Activated CD4-positive, alpha-beta memory T cell treated with anti-CD3 and anti-CD28 coated beads, Interleukin-2, amount 10 ng/mL, durations not matched to agents 7 days and 5 days (primary cell): ENCODE measurements around the gene PIK3CA. TPM values are rescaled to one million over a fixed set of nuclear protein-coding genes. Genes with fewer than 3 reads are reported as not detected.
"Not testable (repeated sequence)": the region's sequence is repeated elsewhere in the genome, so short reads cannot be mapped to it uniquely, and the experiment has no call there.

ENCODE experiments used
- CTCF ChIA-PET: fragments of 350-600 bp; sonication (Branson Sonifier 250); formaldehyde crosslinking; loops from one replicate; lab custom pipeline; 2021; ENCODE audit warnings: antibody characterized with exemption, inconsistent platforms; lab: Charles Lee
- POLR2A ChIA-PET: fragments of 350-600 bp; sonication (Branson Sonifier 250); formaldehyde crosslinking; loops from one replicate; lab custom pipeline; 2021; ENCODE audit warnings: antibody characterized with exemption; lab: Charles Lee
- DNase-seq: peaks from one replicate; pipeline ENCODE4 v3.0.0-alpha.2; 2020
- H3K27ac Mint-ChIP-seq: one replicate; pipeline ENCODE4 v1.8.0; 2021; ENCODE audit warnings: mild to moderate bottlenecking, mixed read lengths
- H3K27me3 Mint-ChIP-seq: one replicate; pipeline ENCODE4 v1.8.0; 2021; ENCODE audit warnings: mixed read lengths
- H3K36me3 Mint-ChIP-seq: one replicate; pipeline ENCODE4 v1.8.0; 2021; ENCODE audit warnings: low read depth, mixed read lengths
- H3K4me1 Mint-ChIP-seq: one replicate; pipeline ENCODE4 v1.8.0; 2021; ENCODE audit warnings: mixed read lengths
- H3K4me3 Mint-ChIP-seq: one replicate; pipeline ENCODE4 v1.8.0; 2021; ENCODE audit warnings: mild to moderate bottlenecking, mixed read lengths
- H3K9me3 Mint-ChIP-seq: one replicate; pipeline ENCODE4 v1.8.0; 2021; ENCODE audit warnings: mixed read lengths
- total RNA-seq, 2 experiments: library from RNA; stranded (reverse); gene quantifications; one replicate each; pipeline ENCODE4 v1.2.3, GENCODE V29; 2021

The PIK3CA gene
- total RNA-seq, 2 experiments from 2014 or later: 25.9 to 26.2 TPM

DNA sequence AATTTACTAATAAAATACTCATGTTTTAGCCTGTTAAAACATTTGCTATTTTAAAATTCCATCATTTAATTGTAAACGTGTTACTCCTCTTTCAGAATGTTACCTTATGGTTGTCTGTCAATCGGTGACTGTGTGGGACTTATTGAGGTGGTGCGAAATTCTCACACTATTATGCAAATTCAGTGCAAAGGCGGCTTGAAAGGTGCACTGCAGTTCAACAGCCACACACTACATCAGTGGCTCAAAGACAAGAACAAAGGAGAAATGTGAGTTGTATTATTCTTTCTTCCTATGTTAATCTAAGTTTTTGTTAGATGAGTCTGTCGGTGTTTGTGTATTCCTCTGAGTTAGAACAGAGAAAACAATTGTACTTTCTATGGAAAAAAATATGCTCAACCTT lies 81.0 kb downstream of the PIK3CA start:
- Mint-ChIP-seq H3K4me1 (no peaks in the 10 kb centered on the region), H3K27me3 (no peaks in the 10 kb centered on the region), H3K9me3 (no peaks in the 10 kb centered on the region), H3K27ac (no peak overlapping the region), H3K36me3 (peaks cover 48% of the 10 kb centered on the region), H3K4me3 (no peak overlapping the region)
- no peak for DNase-seq
- POLR2A ChIA-PET: no interaction called here
- CTCF ChIA-PET: no interaction called here

DNA sequence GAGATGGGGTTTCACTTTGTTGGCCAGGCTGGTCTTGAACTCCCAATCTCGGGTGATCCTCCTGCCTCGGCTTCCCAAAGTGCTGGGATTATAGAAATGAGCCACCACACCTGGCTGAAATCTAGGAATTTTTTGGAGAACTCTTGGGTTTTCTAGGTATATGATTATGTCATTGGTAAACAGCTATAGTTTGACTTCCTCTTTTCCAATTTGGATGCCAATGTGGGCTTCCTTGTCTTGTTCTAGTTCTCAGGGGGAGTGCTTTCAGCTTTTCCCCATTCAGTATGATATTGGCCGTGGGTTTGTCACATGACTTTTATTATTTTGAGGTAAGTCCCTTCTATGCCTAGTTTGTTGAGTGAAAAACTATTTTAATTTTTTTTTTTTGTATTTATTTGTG lies 84.9 kb downstream of the PIK3CA start:
- Mint-ChIP-seq H3K9me3 (no peaks in the 10 kb centered on the region), H3K4me3 (no peak overlapping the region), H3K27me3 (no peaks in the 10 kb centered on the region), H3K36me3 (peaks cover 35% of the 10 kb centered on the region), H3K27ac (no peak overlapping the region), H3K4me1 (peaks cover 4% of the 10 kb centered on the region)
- ChIA-PET POLR2A (interaction anchor here (0.7 kb wide), 1 partner anchor 8 kb away, joined by 3 read pairs; no protein-coding TSS in a partner anchor), CTCF (no interaction called here)
- no peak for DNase-seq

DNA sequence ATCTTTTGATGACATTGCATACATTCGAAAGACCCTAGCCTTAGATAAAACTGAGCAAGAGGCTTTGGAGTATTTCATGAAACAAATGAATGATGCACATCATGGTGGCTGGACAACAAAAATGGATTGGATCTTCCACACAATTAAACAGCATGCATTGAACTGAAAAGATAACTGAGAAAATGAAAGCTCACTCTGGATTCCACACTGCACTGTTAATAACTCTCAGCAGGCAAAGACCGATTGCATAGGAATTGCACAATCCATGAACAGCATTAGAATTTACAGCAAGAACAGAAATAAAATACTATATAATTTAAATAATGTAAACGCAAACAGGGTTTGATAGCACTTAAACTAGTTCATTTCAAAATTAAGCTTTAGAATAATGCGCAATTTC lies 86.0 kb downstream of the PIK3CA start:
- Mint-ChIP-seq H3K27ac (no peak overlapping the region), H3K36me3 (peaks cover 32% of the 10 kb centered on the region), H3K27me3 (no peaks in the 10 kb centered on the region), H3K4me1 (peaks cover 4% of the 10 kb centered on the region), H3K9me3 (no peaks in the 10 kb centered on the region), H3K4me3 (no peak overlapping the region)
- POLR2A ChIA-PET: no interaction called here
- no peak for DNase-seq
- CTCF ChIA-PET: interaction anchor here (1.1 kb wide), 1 partner anchor 88 kb away, joined by 3 read pairs; no protein-coding TSS in a partner anchor

GRCh38 chr3:179236669-179237301 lies 88.6 kb downstream of the PIK3CA start:
- no peaks in the 10 kb centered on the region for H3K9me3 Mint-ChIP-seq
- no peak for DNase-seq
- ChIA-PET POLR2A (no interaction called here), CTCF (no interaction called here)
- no peak overlapping the region for H3K27ac Mint-ChIP-seq
- peaks cover 15% of the 10 kb centered on the region for H3K36me3 Mint-ChIP-seq
- H3K4me3 Mint-ChIP-seq: no peak overlapping the region
- no peaks in the 10 kb centered on the region for H3K27me3 Mint-ChIP-seq
- peaks cover 4% of the 10 kb centered on the region for H3K4me1 Mint-ChIP-seq

DNA sequence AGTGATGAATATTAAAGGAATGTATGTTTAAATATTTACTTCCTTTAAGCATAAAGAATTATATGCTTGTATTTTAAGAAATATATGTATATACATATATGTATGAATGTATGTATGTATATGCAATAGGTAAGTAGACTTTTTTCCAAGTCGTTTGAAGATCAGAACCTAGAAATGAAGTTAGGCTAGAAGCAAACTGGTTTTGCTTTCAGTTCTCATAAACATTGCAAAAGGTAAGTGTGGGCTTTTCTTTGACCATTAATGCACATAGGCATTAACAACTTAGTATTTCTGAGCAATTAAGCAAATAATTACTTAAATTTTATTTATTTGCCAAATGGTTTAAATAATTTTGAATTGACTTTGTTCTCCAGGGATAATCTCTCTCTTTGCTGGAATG lies 92.1 kb downstream of the PIK3CA start:
- H3K9me3 Mint-ChIP-seq, H3K27ac Mint-ChIP-seq, H3K4me1 Mint-ChIP-seq, H3K4me3 Mint-ChIP-seq, H3K36me3 Mint-ChIP-seq, DNase-seq, POLR2A ChIA-PET, H3K27me3 Mint-ChIP-seq, CTCF ChIA-PET: not testable (repeated sequence)

DNA sequence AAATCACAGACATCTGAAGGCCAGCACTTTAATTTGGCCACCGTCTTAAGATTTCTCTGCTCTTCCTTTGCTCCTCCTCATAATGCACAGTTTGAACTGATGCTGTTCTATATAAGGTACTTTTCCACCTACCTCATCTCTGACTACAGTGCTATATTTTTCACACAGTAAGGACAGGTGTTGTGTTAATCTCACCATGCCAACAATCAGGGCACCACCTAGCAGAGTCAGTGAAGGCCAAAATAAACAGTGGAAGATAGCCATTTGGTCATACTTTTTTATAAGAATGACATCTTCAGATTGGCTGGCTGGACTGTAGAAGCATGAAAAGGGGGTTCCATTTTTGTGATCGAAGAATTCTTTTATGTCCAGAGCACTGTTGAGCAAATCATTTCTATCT lies 94.7 kb downstream of the PIK3CA start:
- POLR2A ChIA-PET, H3K4me3 Mint-ChIP-seq, H3K9me3 Mint-ChIP-seq, H3K27ac Mint-ChIP-seq, H3K27me3 Mint-ChIP-seq, DNase-seq, H3K36me3 Mint-ChIP-seq, CTCF ChIA-PET, H3K4me1 Mint-ChIP-seq: not testable (repeated sequence)

DNA sequence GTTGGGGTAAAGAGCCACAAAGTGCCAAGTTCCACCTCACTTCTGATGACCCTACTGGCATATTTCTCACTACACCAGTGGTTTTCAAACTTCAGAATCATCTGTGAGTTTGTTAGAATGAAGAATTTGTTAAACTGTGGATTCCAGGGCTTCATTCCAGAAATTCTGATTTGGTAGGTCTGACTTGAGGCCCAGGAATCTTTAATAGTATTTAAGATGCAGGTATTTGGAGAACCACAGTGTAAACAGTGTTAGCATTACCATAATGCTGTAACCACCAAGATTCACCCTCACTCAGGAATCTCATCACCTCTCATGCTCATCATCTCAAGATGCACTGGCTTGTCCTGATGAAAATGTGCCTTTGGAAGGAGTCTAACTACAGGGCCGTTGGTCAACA lies 96.7 kb downstream of the PIK3CA start:
- no peak overlapping the region for H3K4me3 Mint-ChIP-seq
- DNase-seq: no peak
- ChIA-PET POLR2A (no interaction called here), CTCF (no interaction called here)
- H3K36me3 Mint-ChIP-seq: no peaks in the 10 kb centered on the region
- no peaks in the 10 kb centered on the region for H3K4me1 Mint-ChIP-seq
- H3K9me3 Mint-ChIP-seq: no peaks in the 10 kb centered on the region
- H3K27ac Mint-ChIP-seq: no peak overlapping the region
- no peaks in the 10 kb centered on the region for H3K27me3 Mint-ChIP-seq

- H3K27me3 Mint-ChIP-seq: no peaks in the 10 kb centered on the region
- no peaks in the 10 kb centered on the region for H3K36me3 Mint-ChIP-seq
- no peaks in the 10 kb centered on the region for H3K9me3 Mint-ChIP-seq
- POLR2A ChIA-PET: no interaction called here
- CTCF ChIA-PET: no interaction called here
- no peaks in the 10 kb centered on the region for H3K4me1 Mint-ChIP-seq
- H3K27ac Mint-ChIP-seq: no peak overlapping the region
- H3K4me3 Mint-ChIP-seq: no peak overlapping the region
- DNase-seq: no peak
Measured at GRCh38 chr3:179247289-179248015, 99.3 kb downstream of the PIK3CA start.

DNA sequence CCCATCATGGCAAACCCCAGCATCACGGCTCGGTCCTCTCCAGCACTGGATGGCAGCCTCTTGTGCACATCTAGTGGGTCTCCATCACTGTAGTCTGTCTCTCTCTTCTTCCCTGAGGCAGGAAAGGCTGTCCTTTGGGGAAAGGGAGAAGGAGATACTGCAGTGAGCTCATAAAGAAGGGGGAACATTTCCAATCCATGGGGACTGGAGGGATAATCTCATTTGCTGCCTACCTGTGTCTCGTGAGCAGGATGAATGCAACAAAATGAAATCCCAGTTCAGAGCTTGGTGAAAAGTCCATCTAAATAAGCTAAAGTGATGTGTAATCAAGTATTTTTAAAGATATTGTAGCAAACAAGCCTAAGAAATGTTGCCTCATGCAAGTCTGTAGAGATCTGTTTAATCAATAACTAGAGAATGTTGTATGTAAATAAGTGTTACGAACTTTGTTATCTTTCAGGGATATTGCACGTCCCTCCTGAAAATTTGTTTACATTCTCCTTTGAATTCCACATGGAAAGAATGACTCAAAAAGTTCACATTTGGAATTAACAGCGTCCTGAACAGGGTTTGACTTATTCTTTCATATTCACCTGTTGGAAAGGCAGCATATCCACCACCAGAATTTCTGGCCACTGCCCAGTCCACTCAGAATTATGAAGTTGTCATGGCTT lies 102.8 kb downstream of the PIK3CA start, which contains the start of gene KCNMB3:
TSS of gene KCNMB3 (minus strand) at position 312 of the 674 bp plus-strand sequence. CDS start at position 188, 124 bp downstream.
- H3K9me3 Mint-ChIP-seq: no peaks in the 10 kb centered on the region
- POLR2A ChIA-PET: no interaction called here
- DNase-seq: no peak
- H3K4me1 Mint-ChIP-seq: no peaks in the 10 kb centered on the region
- H3K27ac Mint-ChIP-seq: no peak within 1 kb of the TSS
- CTCF ChIA-PET: no interaction called here
- H3K36me3 Mint-ChIP-seq: no peaks in the 10 kb centered on the region
- no peaks in the 10 kb centered on the region for H3K27me3 Mint-ChIP-seq
- no peak within 1 kb of the TSS for H3K4me3 Mint-ChIP-seq

- Mint-ChIP-seq H3K27me3 (peaks cover 7% of the 10 kb centered on the region), H3K27ac (no peak overlapping the region)
- POLR2A ChIA-PET: no interaction called here
Measured at GRCh38 chr3:179256813-179257212, 108.7 kb downstream of the PIK3CA start.

GRCh38 chr3:179257742-179258141 lies 109.6 kb downstream of the PIK3CA start:
- H3K9me3 Mint-ChIP-seq, H3K36me3 Mint-ChIP-seq, H3K4me3 Mint-ChIP-seq, CTCF ChIA-PET, H3K27me3 Mint-ChIP-seq, POLR2A ChIA-PET, DNase-seq, H3K27ac Mint-ChIP-seq: not testable (repeated sequence)
- peaks cover 24% of the 10 kb centered on the region for H3K4me1 Mint-ChIP-seq

More at GRCh38 chr3:179256813-179257212, 108.7 kb downstream of the PIK3CA start:
- H3K4me1 Mint-ChIP-seq: peaks cover 21% of the 10 kb centered on the region
- no peaks in the 10 kb centered on the region for H3K36me3 Mint-ChIP-seq
- no peaks in the 10 kb centered on the region for H3K9me3 Mint-ChIP-seq
- no peak for DNase-seq
- CTCF ChIA-PET: no interaction called here
- H3K4me3 Mint-ChIP-seq: no peak overlapping the region

- Mint-ChIP-seq H3K9me3 (no peaks in the 10 kb centered on the region), H3K4me1 (peaks cover 24% of the 10 kb centered on the region), H3K4me3 (no peak overlapping the region), H3K27ac (no peak overlapping the region), H3K36me3 (no peaks in the 10 kb centered on the region), H3K27me3 (peaks cover 7% of the 10 kb centered on the region)
- no peak for DNase-seq
- CTCF ChIA-PET: no interaction called here
- POLR2A ChIA-PET: no interaction called here
Measured at GRCh38 chr3:179258820-179259219, 110.7 kb downstream of the PIK3CA start.
